Heart right ventricle (tissue), 16 donors: ENCODE results near the gene UBTD1. TPM values are rescaled to one million over a fixed set of nuclear protein-coding genes. Genes with fewer than 3 reads are reported as not detected.

ENCODE experiments used
- ATAC-seq, 8 donors: fragments of 200-7000 bp; cut with Tn5 transposase; one replicate each; pipeline ENCODE4 v1.9.1; 2020; ENCODE audit warnings: mild to moderate bottlenecking in 8 of 8, moderate library complexity in 8 of 8, moderate number of reproducible peaks in 1 of 8
- DNase-seq, 2 donors: peaks; one replicate each; pipeline ENCODE4 v3.0.0-alpha.2; 2020
- H3K27ac ChIP-seq, 10 donors: fragments of 200-600 bp; sonication (generic) in 2 of 10; one replicate each; pipeline versions ENCODE4 v1.5.0 to v1.8.0; 2020 to 2022; ENCODE audit warnings: mild to moderate bottlenecking in 3 of 10
- H3K27me3 ChIP-seq, 7 donors: fragments of 200-600 bp; one replicate each; pipeline ENCODE4 v1.8.0; 2021 to 2022; ENCODE audit warnings: mild to moderate bottlenecking in 2 of 7
- H3K36me3 ChIP-seq, 9 donors: fragments of 200-600 bp; sonication (generic) in 1 of 9; one replicate each; pipeline versions ENCODE4 v1.5.0 to v1.8.0; 2020 to 2022; ENCODE audit warnings: mild to moderate bottlenecking in 2 of 9
- H3K4me1 ChIP-seq, 9 donors: fragments of 200-600 bp; sonication (generic) in 1 of 9; one replicate each; pipeline versions ENCODE4 v1.5.0 to v1.8.0; 2020 to 2022; ENCODE audit warnings: mild to moderate bottlenecking in 4 of 9
- H3K4me3 ChIP-seq, 10 donors: fragments of 200-600 bp; sonication (generic) in 2 of 10; one replicate each; pipeline versions ENCODE4 v1.5.0 to v1.8.0; 2020 to 2022; ENCODE audit warnings: mild to moderate bottlenecking in 7 of 10, moderate library complexity in 2 of 10
- H3K9me3 ChIP-seq, 11 donors: fragments of 200-600 bp in 10 of 11; sonication (generic) in 2 of 11; one replicate each; pipeline versions ENCODE4 v1.5.0 to v1.8.0; 2013 to 2022; ENCODE audit warnings: mild to moderate bottlenecking in 2 of 11, control low read depth in 1 of 11, moderate library complexity in 1 of 11
- WGBS, 2 donors: extraction: QIAGEN DNeasy Blood & Tissue Kit; methylation state at CpG; one replicate each; pipeline ENCODE4 v1.1.7; 2013; ENCODE audit warnings: inconsistent platforms in 1 of 2; 5-methylcytosine and 5-hydroxymethylcytosine counted together
- intact Hi-C, 10 donors: fragments of 100-400 bp; cut with DNase I; formaldehyde crosslinking; loops; one replicate each; pipeline versions ENCODE4 v1.11.1 to v1.14.2; 2022
- polyA plus RNA-seq, 2 donors: library from polyadenylated mRNA; stranded (reverse); fragments of 200-250 nt; gene quantifications; one replicate each; pipeline ENCODE4 v1.2.3, GENCODE V29; 2013
- total RNA-seq, 10 donors: library from RNA; stranded (reverse); fragmentation: NEBNext Ultra II Directional in 3 of 10; extraction: Animal tissue kit (Norgen Biotek cat#: 25700) in 3 of 10; gene quantifications; one replicate each; pipeline versions ENCODE4 v1.2.1 to v1.2.4, GENCODE V29; 2021 to 2023
- TF ChIP-seq, protein P1 (sequence below), 9 donors: fragments of 200-600 bp; sonication (generic) in 2 of 9; IDR thresholded peaks; one replicate each; pipeline versions ENCODE4 v1.5.0 to v1.8.0; 2021 to 2022; ENCODE audit warnings: antibody characterized with exemption in 9 of 9, mild to moderate bottlenecking in 5 of 9, moderate library complexity in 1 of 9
- donor health status: Arrhythmogenic right ventricular cardiomyopathy.
- donor health status: ischemic (EF 13 %, LVEDD 7.1; RV severe dilation, severe dysfunction).
- donor health status: healthy with polysubstance abuse.
- donor health status: DM: no; HTN: yes; CAD: no.
- donor health status: DM: no; HTN: no; CAD: no.
- donor health status: ischemic (EF 25% LVEDD 6.9; RV normal size, moderate dysfunction).
- donor health status: ischemic (EF 25% LVEDD 5.7; RV mildly dilated, moderate dysfunction).
- donor health status: healthy.
- donor health status: DM: yes; HTN: yes; CAD: no.
- donor health status: Ischemic cardiomyopathy.
- donor health status: ischemic (EF 35%, LVEDD 5.7; RV mildly dilated, moderate dysfunction).
- donor health status: nonischemic (EF 11% LVEDD 7.7; RV severe dilation, severe dysfunction).
- donor health status: DM: yes; HTN: yes; CAD: no.
- donor health status: PGD.
- donor health status: ischemic (EF 29% LVEDD 5.4; RV normal size, mild dysfunction).
- donor health status: nonischemic (EF 23%, LVEDD 6.1; RV moderate dilation, normal function).

The UBTD1 gene
- total and polyA plus RNA-seq, 12 donors, result 13.6 to 56.0 (median 21.3) TPM

DNA sequence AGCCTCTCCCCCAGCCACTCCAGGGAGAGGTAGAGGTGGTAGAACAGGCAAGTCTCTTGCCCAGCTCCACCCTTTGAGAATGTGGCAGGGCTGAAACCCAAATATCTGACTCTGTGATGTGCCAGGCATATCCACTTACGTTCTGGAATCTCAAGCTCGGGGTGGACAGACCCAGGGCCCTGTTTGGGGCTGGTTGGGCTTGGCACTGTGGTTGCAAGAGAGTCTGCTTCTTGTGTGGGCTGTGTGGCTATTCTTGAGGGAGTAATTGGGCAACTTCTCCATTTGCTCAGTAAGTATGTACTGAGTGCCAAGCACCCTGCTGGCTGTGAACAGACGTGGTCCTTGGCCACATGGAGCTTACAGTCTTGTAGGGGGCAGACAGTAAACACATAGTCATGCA lies 4.7 kb downstream of the UBTD1 start:
- intact Hi-C loops, result loop anchor here in 3 of 10 donors (5.0 kb wide), 2 partner anchors 39 to 49 kb away; no protein-coding TSS in a partner anchor

DNA sequence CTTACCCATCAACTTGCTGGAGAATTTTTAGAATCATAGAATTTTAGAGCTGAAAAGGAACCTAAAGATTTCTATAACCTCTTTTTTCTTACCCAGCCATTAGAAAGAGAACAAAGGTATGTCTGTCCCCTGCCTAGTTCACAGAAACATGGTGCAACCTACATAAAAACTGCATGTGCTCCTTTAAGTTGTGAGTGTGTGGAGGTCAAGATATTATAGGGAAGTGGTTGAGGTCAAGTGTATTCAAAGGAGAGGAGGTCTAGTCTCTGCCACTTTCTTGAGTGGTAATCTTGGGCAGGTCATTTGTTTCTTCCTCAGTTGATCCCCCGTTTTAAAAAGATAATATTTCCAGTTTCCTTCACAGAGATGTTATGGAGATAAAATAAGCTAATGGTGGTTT lies 6.4 kb downstream of the UBTD1 start:
- Histone ChIP-seq H3K4me1 (peaks cover 3 to 53% (median 34%) of the 10 kb centered on the region in 9 donors), H3K27me3 (no peaks in the 10 kb centered on the region), H3K36me3 (no peaks in the 10 kb centered on the region), H3K27ac (no peak overlapping the region), H3K9me3 (no peaks in the 10 kb centered on the region), H3K4me3 (no peak overlapping the region)
- DNase-seq (no peak), ATAC-seq (no peak)
- TF ChIP-seq, protein P1, sequence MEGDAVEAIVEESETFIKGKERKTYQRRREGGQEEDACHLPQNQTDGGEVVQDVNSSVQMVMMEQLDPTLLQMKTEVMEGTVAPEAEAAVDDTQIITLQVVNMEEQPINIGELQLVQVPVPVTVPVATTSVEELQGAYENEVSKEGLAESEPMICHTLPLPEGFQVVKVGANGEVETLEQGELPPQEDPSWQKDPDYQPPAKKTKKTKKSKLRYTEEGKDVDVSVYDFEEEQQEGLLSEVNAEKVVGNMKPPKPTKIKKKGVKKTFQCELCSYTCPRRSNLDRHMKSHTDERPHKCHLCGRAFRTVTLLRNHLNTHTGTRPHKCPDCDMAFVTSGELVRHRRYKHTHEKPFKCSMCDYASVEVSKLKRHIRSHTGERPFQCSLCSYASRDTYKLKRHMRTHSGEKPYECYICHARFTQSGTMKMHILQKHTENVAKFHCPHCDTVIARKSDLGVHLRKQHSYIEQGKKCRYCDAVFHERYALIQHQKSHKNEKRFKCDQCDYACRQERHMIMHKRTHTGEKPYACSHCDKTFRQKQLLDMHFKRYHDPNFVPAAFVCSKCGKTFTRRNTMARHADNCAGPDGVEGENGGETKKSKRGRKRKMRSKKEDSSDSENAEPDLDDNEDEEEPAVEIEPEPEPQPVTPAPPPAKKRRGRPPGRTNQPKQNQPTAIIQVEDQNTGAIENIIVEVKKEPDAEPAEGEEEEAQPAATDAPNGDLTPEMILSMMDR (IDR thresholded peaks at IDR 0.05), result no peak
- 82 to 90% methylated on average over 1 of the region's 1 CpG for WGBS, 2 donors
- intact Hi-C loops, result no loop called here

More for the DNA sequence above, 4.7 kb downstream of the UBTD1 start:
- H3K27ac ChIP-seq, result peak overlapping the region in 7 of 10 donors; percentile 26 to 69 (median 52)
- no peak overlapping the region for H3K4me3 ChIP-seq
- no peaks in the 10 kb centered on the region for H3K9me3 ChIP-seq
- peaks cover 3 to 58% (median 36%) of the 10 kb centered on the region in 9 donors for H3K4me1 ChIP-seq
- WGBS, 2 donors, result 54 to 56% methylated on average over 3 of the region's 3 CpGs
- H3K36me3 ChIP-seq, result no peaks in the 10 kb centered on the region
- H3K27me3 ChIP-seq, result no peaks in the 10 kb centered on the region
- peak; percentile 49 to 59 for DNase-seq
- peak in 5 of 8 donors; percentile 7 to 47 (median 7) for ATAC-seq
- TF ChIP-seq, protein P1 (IDR thresholded peaks at IDR 0.05), result no peak

DNA sequence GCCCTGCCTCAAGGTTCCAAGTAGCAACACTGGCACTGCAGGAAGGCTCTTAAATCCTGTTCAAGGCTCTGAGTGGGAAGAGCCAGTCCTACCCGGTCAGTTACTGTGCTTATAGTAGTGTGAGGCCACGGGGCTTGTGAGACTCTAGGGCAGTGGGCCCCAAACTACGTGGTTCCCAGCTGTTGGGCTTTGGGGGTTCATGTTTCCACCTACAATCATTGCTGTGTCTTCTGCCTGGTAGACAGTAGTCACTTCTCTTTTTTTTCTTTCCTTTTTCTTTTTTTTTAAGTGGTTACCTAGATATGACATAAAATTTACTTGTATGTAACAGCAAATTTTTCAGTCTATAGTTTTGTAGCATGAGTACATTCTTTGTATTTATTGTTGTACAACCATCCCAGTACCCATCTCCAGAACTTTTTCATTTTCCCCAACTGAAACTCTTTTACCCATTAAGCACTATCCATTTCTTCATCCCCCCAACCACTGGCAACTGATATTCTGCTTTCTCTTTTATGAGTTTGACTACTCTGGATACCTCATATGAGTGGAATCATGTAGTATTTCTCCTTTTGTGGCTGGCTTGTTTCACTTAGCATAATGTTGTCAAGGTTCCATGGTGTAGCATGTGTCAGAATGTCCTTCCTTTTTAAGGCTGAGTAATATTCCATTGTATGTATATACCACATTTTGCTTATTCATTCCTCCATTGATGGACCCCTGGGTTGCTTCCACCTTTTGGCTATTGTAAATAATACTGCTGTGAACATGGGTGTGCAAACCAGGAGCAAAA lies 7.7 kb downstream of the UBTD1 start:
- intact Hi-C loops, result no loop called here
- no peaks in the 10 kb centered on the region for H3K27me3 ChIP-seq
- peaks cover 3 to 50% (median 28%) of the 10 kb centered on the region in 9 donors for H3K4me1 ChIP-seq
- H3K4me3 ChIP-seq, result no peak overlapping the region
- TF ChIP-seq, protein P1 (IDR thresholded peaks at IDR 0.05), result no peak
- no peak overlapping the region for H3K27ac ChIP-seq
- 90 to 91% methylated on average over 3 of the region's 3 CpGs for WGBS, 2 donors
- H3K9me3 ChIP-seq, result no peaks in the 10 kb centered on the region
- ATAC-seq (no peak), DNase-seq (no peak)
- H3K36me3 ChIP-seq, result no peaks in the 10 kb centered on the region

DNA sequence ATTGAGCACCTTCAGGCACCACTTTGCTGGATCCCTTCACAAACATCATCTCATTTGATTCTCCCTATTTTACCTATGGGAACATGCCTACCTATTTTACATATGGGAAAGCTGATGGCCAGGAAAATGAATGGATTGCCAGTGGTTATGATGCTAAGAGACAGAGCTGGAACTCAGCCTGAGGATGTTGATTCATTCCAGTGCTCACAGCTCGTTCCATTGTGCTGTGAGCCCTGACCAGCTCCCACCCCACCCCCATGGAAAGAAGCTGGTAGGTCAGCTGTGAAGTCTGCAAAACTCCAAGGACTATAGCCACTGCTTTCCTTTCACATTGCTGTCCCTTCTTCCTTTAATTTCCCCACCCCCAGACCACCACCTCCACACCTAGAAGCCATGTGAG lies 9.6 kb downstream of the UBTD1 start:
- no peaks in the 10 kb centered on the region for H3K27me3 ChIP-seq
- intact Hi-C loops, result no loop called here
- 25 to 35% methylated on average over 1 of the region's 1 CpG for WGBS, 2 donors
- no peak overlapping the region for H3K4me3 ChIP-seq
- no peaks in the 10 kb centered on the region for H3K9me3 ChIP-seq
- no peak overlapping the region for H3K27ac ChIP-seq
- H3K4me1 ChIP-seq, result peaks cover 1 to 47% (median 27%) of the 10 kb centered on the region in 9 donors
- H3K36me3 ChIP-seq, result no peaks in the 10 kb centered on the region
- DNase-seq (no peak), ATAC-seq (no peak)
- TF ChIP-seq, protein P1 (IDR thresholded peaks at IDR 0.05), result no peak
